Uterine smooth muscle cell (primary cell): ENCODE results near the gene IFNLR1. TPM values are rescaled to one million over a fixed set of nuclear protein-coding genes. Genes with fewer than 3 reads are reported as not detected.

ENCODE experiments used
- total RNA-seq: library from RNA; depleted of rRNA; stranded (reverse); fragments of >200 nt; gene quantifications from 2 replicates; pipeline ENCODE4 v1.2.3, GENCODE V29; 2014

IFNLR1 gene
- not detected in 2 replicates for total RNA-seq

GRCh38 chr1:24186993-24187790 is at the start of gene IFNLR1:
TSS of gene IFNLR1 (minus strand) at chr1:24187289. CDS start at chr1:24187248, 41 bp downstream.

GRCh38 chr1:24142546-24143534 is 44.2 kb downstream of the IFNLR1 start, which contains the start of gene IL22RA1:
TSS of gene IL22RA1 (minus strand) at chr1:24143140. CDS start at chr1:24143082, 58 bp downstream.

GRCh38 chr1:24111996-24112779 is 74.9 kb downstream of the IFNLR1 start, which contains the start of gene MYOM3:
TSS of gene MYOM3 (minus strand) at chr1:24112135. CDS start at chr1:24108636, 3,499 bp downstream.

Other genes with a start within 250 kb of the IFNLR1 start
- 123 and 143 TPM in 2 replicates for gene PNRC2, start 227.5 kb downstream of the IFNLR1 start, total RNA-seq
- 107 and 139 TPM in 2 replicates for gene SRSF10, start 207.0 kb downstream of the IFNLR1 start, total RNA-seq
- under 0.01 TPM in 1 of 2 replicates, not detected in the other for gene MYOM3, start 75.2 kb downstream of the IFNLR1 start, total RNA-seq
- under 0.01 and 0.12 TPM in 2 replicates for gene IL22RA1, start 44.1 kb downstream of the IFNLR1 start, total RNA-seq
- gene GRHL3, start 132.1 kb upstream of the IFNLR1 start, total RNA-seq, result not detected in 2 replicates
- gene STPG1, start 226.5 kb upstream of the IFNLR1 start, total RNA-seq, result 4.6 and 7.0 TPM in 2 replicates
- gene NIPAL3, start 228.5 kb upstream of the IFNLR1 start, total RNA-seq, result 30.4 and 42.6 TPM in 2 replicates